Thyroid gland (tissue), 4 donors: ENCODE data around the gene PHF21A. TPM values are rescaled to one million over a fixed set of nuclear protein-coding genes. Genes with fewer than 3 reads are reported as not detected.
"Not testable (repeated sequence)": the region's sequence is repeated elsewhere in the genome, so short reads cannot be mapped to it uniquely, and the experiment has no call there.

Experiments used
- DNase-seq, 2 donors: peaks; one replicate each; pipeline ENCODE4 v3.0.0-alpha.2; 2019
- H3K27ac ChIP-seq, 3 donors: fragments of 200-600 bp; sonication (generic); 1 replicate in 2 of 3; 2 replicates in 1 of 3; pipeline ENCODE4 v1.5.1; 2016 to 2019; ENCODE audit warnings: mild to moderate bottlenecking in 1 of 3, moderate library complexity in 1 of 3
- H3K27me3 ChIP-seq: fragments of 200-600 bp; sonication (generic); one replicate; pipeline ENCODE4 v1.5.1; 2019
- H3K36me3 ChIP-seq, 2 donors: fragments of 200-600 bp; sonication (generic); one replicate each; pipeline ENCODE4 v1.5.1; 2016 to 2019
- H3K4me1 ChIP-seq, 2 donors: fragments of 200-600 bp; sonication (generic); one replicate each; pipeline ENCODE4 v1.5.1; 2017 to 2019
- H3K4me3 ChIP-seq, 3 donors: fragments of 200-600 bp; sonication (generic); replicated peaks in 1 of 3; 1 replicate in 2 of 3; 2 replicates in 1 of 3; pipeline ENCODE4 v1.5.1; 2016; ENCODE audit warnings: mild to moderate bottlenecking in 1 of 3
- H3K9me3 ChIP-seq: fragments of 200-600 bp; sonication (generic); one replicate; pipeline ENCODE4 v1.5.1; 2017
- CTCF ChIP-seq, 6 experiments: fragments of 200-600 bp in 3 of 6; fragments of 450-650 bp in 3 of 6; sonication (generic) in 3 of 6; IDR thresholded peaks; one replicate each; pipeline ENCODE4 v1.5.1; 2016 to 2019; ENCODE audit warnings: antibody characterized with exemption in 6 of 6, mild to moderate bottlenecking in 2 of 6, inconsistent platforms in 1 of 6, moderate library complexity in 1 of 6
- POLR2A ChIP-seq, 2 donors: fragments of 450-650 bp; IDR thresholded peaks; one replicate each; pipeline ENCODE4 v1.6.1; 2017; ENCODE audit warnings: antibody characterized with exemption in 2 of 2, mild to moderate bottlenecking in 2 of 2, moderate library complexity in 1 of 2
- WGBS, 2 donors: methylation state at CpG; one replicate each; pipeline ENCODE4 v1.1.5; 2017; 5-methylcytosine and 5-hydroxymethylcytosine counted together
- intact Hi-C: fragments of 100-400 bp; cut with DNase I; formaldehyde crosslinking; loops from one replicate; pipeline ENCODE4 v1.15.1; 2023
- total RNA-seq, 4 donors: library from RNA; depleted of rRNA; stranded (reverse); fragments of >200 nt; gene quantifications; one replicate each; pipeline ENCODE4 v1.2.3, GENCODE V29; 2016

PHF21A gene
- total RNA-seq, 4 donors from 2014 or later = 26.2 to 95.7 (median 64.0) TPM

- Histone ChIP-seq H3K36me3 (no peaks in the 10 kb centered on the region), H3K27me3 (no peaks in the 10 kb centered on the region), H3K27ac (no peak overlapping the region), H3K9me3 (no peaks in the 10 kb centered on the region), H3K4me1 (peaks cover 17 to 20% of the 10 kb centered on the region in 2 donors), H3K4me3 (peak overlapping the region in 1 of 3 donors; percentile 54)
- no peak for TF ChIP-seq POLR2A (IDR thresholded peaks at IDR 0.05)
- no peak for TF ChIP-seq CTCF (IDR thresholded peaks at IDR 0.05)
- peak; percentile 24 to 32 for DNase-seq
- 13 to 23% methylated on average over 8 of the region's 8 CpGs for WGBS, 2 donors
- intact Hi-C loops = no loop called here
Observed at GRCh38 chr11:45900916-45901617, 220.2 kb downstream of the PHF21A start.

- intact Hi-C loops, H3K27ac ChIP-seq, H3K9me3 ChIP-seq, H3K27me3 ChIP-seq, H3K36me3 ChIP-seq: not testable (repeated sequence)
- WGBS, 2 donors = 7 to 11% methylated on average over 20 to 25 of the region's 59 CpGs
- Histone ChIP-seq H3K4me3 (peak overlapping the region in 2 of 3 donors; percentile 15 to 54), H3K4me1 (peaks cover 17 to 20% of the 10 kb centered on the region in 2 donors)
- DNase-seq = peak in 1 of 2 donors; percentile 20
- peak in 1 of 2 donors; percentile 34 for TF ChIP-seq POLR2A (IDR thresholded peaks at IDR 0.05)
Observed at GRCh38 chr11:45900175-45900800, 221.0 kb downstream of the PHF21A start.

GRCh38 chr11:45899448-45900174, 221.6 kb downstream of the PHF21A start:
- 1% methylated on average over 17 to 22 of the region's 62 CpGs for WGBS, 2 donors
- peak; percentile 87 to 88 for DNase-seq
- H3K9me3 ChIP-seq = no peaks in the 10 kb centered on the region
- intact Hi-C loops = no loop called here
- H3K27me3 ChIP-seq = no peaks in the 10 kb centered on the region
- TF ChIP-seq POLR2A (IDR thresholded peaks at IDR 0.05) (no peak), CTCF (IDR thresholded peaks at IDR 0.05) (no peak)
- no peak overlapping the region for H3K27ac ChIP-seq
- no peaks in the 10 kb centered on the region for H3K36me3 ChIP-seq
- H3K4me1 ChIP-seq = peaks cover 17 to 20% of the 10 kb centered on the region in 2 donors
- peak overlapping the region in 1 of 3 donors; percentile 54 for H3K4me3 ChIP-seq

- H3K27ac ChIP-seq = no peak overlapping the region
Observed at GRCh38 chr11:45899086-45899447, 222.2 kb downstream of the PHF21A start.

More at GRCh38 chr11:45899086-45899447, 222.2 kb downstream of the PHF21A start:
- Histone ChIP-seq H3K9me3 (no peaks in the 10 kb centered on the region), H3K27me3 (no peaks in the 10 kb centered on the region), H3K36me3 (no peaks in the 10 kb centered on the region), H3K4me1 (peaks cover 17 to 20% of the 10 kb centered on the region in 2 donors), H3K4me3 (no peak overlapping the region)
- no peak for DNase-seq
- WGBS, 2 donors = no CpG with 5 or more reads among the region's 3 CpGs
- intact Hi-C loops = no loop called here
- no peak for TF ChIP-seq POLR2A (IDR thresholded peaks at IDR 0.05)
- TF ChIP-seq CTCF (IDR thresholded peaks at IDR 0.05) = no peak
